ENCODE data around the gene PLCG1. TPM values are rescaled to one million over a fixed set of nuclear protein-coding genes. Genes with fewer than 3 reads are reported as not detected.

PLCG1 gene
- total RNA-seq, 2 donors from 2014 or later, result 227 to 257 TPM

DNA sequence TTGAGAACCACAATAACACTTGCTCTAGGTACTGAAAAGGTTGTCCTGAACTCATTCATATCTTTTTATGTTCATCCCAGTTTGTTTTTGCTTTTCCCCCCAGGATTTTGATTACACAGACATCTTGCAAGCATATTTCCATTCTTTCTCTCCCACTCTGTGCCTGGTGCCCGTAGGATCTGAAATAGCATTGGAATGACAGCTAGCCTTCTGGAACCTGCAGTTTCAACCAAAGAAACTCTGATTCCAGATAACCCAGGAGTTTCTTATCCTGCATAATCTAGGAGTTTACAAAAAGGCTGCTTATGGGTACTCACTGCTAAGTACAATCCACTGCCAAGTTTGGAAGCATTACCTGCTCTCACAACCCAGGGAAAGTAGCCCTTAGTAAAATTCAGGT lies 28.8 kb upstream of the PLCG1 start:
- no peak overlapping the region for H3K27ac Mint-ChIP-seq
- H3K4me1 Mint-ChIP-seq, result peaks cover 9% of the 10 kb centered on the region
- DNase-seq, result no peak
- Histone ChIP-seq H3K9me3 (ENCODE audit: control insufficient read depth, low read length) (no peaks in the 10 kb centered on the region), H3K4me3 (ENCODE audit: low read length) (no peak overlapping the region), H3K9ac (ENCODE audit: extremely low read depth, low read length, poor library complexity, severe bottlenecking) (no peak overlapping the region), H3K27me3 (ENCODE audit: control insufficient read depth, insufficient read depth, low read length, poor library complexity, severe bottlenecking) (no peaks in the 10 kb centered on the region), H3K4me1 (ENCODE audit: control insufficient read depth, insufficient read depth, low read length) (peaks cover 4% of the 10 kb centered on the region), H3K27ac (ENCODE audit: low read depth, low read length) (no peak overlapping the region), H3K36me3 (ENCODE audit: control insufficient read depth, insufficient read depth, low read length) (peaks cover 83% of the 10 kb centered on the region)
- WGBS, 2 experiments (ENCODE audit: insufficient coverage in 1 of 2, insufficient read length in 1 of 2), result 88 to 93% methylated on average over 1 of the region's 1 CpG
- H3K4me3 Mint-ChIP-seq, result no peak overlapping the region
- TF ChIP-seq, protein P1, sequence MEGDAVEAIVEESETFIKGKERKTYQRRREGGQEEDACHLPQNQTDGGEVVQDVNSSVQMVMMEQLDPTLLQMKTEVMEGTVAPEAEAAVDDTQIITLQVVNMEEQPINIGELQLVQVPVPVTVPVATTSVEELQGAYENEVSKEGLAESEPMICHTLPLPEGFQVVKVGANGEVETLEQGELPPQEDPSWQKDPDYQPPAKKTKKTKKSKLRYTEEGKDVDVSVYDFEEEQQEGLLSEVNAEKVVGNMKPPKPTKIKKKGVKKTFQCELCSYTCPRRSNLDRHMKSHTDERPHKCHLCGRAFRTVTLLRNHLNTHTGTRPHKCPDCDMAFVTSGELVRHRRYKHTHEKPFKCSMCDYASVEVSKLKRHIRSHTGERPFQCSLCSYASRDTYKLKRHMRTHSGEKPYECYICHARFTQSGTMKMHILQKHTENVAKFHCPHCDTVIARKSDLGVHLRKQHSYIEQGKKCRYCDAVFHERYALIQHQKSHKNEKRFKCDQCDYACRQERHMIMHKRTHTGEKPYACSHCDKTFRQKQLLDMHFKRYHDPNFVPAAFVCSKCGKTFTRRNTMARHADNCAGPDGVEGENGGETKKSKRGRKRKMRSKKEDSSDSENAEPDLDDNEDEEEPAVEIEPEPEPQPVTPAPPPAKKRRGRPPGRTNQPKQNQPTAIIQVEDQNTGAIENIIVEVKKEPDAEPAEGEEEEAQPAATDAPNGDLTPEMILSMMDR (conservative IDR thresholded peaks at IDR 0.05), result no peak
- H3K36me3 Mint-ChIP-seq (ENCODE audit: low read depth), result peaks cover 58% of the 10 kb centered on the region
- H3K9me3 Mint-ChIP-seq, result no peaks in the 10 kb centered on the region
- no peaks in the 10 kb centered on the region for H3K27me3 Mint-ChIP-seq (ENCODE audit: insufficient read depth)

DNA sequence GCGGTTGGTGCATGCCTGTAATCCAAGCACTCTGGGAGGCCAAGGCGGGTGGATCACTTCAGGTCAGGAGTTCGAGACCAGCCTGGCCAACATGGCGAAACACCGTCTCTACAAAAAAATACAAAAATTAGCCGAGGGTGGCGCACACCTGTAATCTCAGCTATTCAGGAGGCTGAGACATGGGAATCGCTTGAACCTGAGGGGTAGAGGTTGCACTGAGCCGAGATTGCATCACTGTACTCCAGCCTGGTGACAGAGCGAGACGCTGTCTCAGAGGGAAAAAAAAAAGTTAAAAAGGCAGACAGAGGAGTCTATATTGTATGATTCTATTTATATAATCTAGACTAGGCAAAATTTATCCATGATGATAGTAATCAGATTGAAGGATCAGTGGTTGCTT lies 27.3 kb upstream of the PLCG1 start:
- H3K36me3 ChIP-seq (ENCODE audit: control insufficient read depth, insufficient read depth, low read length), result peaks cover 82% of the 10 kb centered on the region

DNA sequence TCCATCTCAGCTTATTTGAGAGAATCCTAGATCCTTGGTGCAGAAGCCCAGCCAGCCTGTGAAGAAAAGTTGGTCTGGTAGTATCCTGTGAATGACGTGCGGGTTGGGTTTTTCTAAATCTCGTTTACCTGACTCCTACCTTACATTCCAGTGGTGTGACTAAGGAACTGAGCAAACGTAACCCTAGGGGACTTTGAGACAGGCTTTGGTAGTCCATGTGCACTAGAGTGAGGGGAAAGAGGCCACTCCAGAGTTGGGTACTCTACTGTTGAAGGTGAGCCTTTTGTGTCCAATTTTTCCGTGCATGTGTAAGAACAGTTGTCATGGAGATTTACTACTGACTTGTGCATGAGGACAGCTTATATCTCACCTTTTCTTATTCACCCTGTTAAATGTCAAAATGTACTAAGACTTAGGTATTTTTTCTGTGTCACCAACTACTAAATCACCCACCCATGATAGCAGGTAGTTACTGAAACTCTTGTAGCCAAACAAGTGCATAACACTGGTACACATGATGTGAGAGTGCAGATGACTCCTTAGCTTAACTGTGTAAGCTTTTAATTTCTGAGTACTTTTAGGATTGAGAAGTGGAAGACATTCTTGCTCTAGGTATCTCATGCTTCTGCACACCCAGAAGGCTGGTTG lies 26.3 kb upstream of the PLCG1 start:
- Mint-ChIP-seq H3K36me3 (ENCODE audit: low read depth) (peaks cover 72% of the 10 kb centered on the region), H3K9me3 (no peaks in the 10 kb centered on the region), H3K27ac (peak overlapping the region; percentile 74), H3K27me3 (ENCODE audit: insufficient read depth) (no peaks in the 10 kb centered on the region), H3K4me3 (no peak overlapping the region), H3K4me1 (peaks cover 9% of the 10 kb centered on the region)
- Histone ChIP-seq H3K9me3 (ENCODE audit: control insufficient read depth, low read length) (no peaks in the 10 kb centered on the region), H3K4me1 (ENCODE audit: control insufficient read depth, insufficient read depth, low read length) (peaks cover 4% of the 10 kb centered on the region), H3K9ac (ENCODE audit: extremely low read depth, low read length, poor library complexity, severe bottlenecking) (no peak overlapping the region), H3K27ac (ENCODE audit: low read depth, low read length) (no peak overlapping the region), H3K4me3 (ENCODE audit: low read length) (no peak overlapping the region), H3K27me3 (ENCODE audit: control insufficient read depth, insufficient read depth, low read length, poor library complexity, severe bottlenecking) (no peaks in the 10 kb centered on the region), H3K36me3 (ENCODE audit: control insufficient read depth, insufficient read depth, low read length) (peaks cover 88% of the 10 kb centered on the region)
- DNase-seq, result no peak
- 82 to 84% methylated on average over 5 of the region's 5 CpGs for WGBS, 2 experiments (ENCODE audit: insufficient coverage in 1 of 2, insufficient read length in 1 of 2)
- TF ChIP-seq, protein P1 (conservative IDR thresholded peaks at IDR 0.05), result no peak

More for the DNA sequence above, 27.3 kb upstream of the PLCG1 start:
- no peaks in the 10 kb centered on the region for H3K9me3 ChIP-seq (ENCODE audit: control insufficient read depth, low read length)
- DNase-seq, result no peak
- no peak overlapping the region for H3K4me3 Mint-ChIP-seq
- no peak overlapping the region for H3K4me3 ChIP-seq (ENCODE audit: low read length)
- 97 to 98% methylated on average over 9 to 11 of the region's 11 CpGs for WGBS, 2 experiments (ENCODE audit: insufficient coverage in 1 of 2, insufficient read length in 1 of 2)
- no peaks in the 10 kb centered on the region for H3K9me3 Mint-ChIP-seq
- H3K9ac ChIP-seq (ENCODE audit: extremely low read depth, low read length, poor library complexity, severe bottlenecking), result no peak overlapping the region
- H3K36me3 Mint-ChIP-seq (ENCODE audit: low read depth), result peaks cover 62% of the 10 kb centered on the region
- H3K27ac ChIP-seq (ENCODE audit: low read depth, low read length), result no peak overlapping the region
- peaks cover 9% of the 10 kb centered on the region for H3K4me1 Mint-ChIP-seq
- peak overlapping the region; percentile 62 for H3K27ac Mint-ChIP-seq
- no peaks in the 10 kb centered on the region for H3K27me3 ChIP-seq (ENCODE audit: control insufficient read depth, insufficient read depth, low read length, poor library complexity, severe bottlenecking)
- TF ChIP-seq, protein P1 (conservative IDR thresholded peaks at IDR 0.05), result no peak
- H3K27me3 Mint-ChIP-seq (ENCODE audit: insufficient read depth), result no peaks in the 10 kb centered on the region
- peaks cover 4% of the 10 kb centered on the region for H3K4me1 ChIP-seq (ENCODE audit: control insufficient read depth, insufficient read depth, low read length)
